HepG2 (cell line): ENCODE measurements around the gene PIK3CD. TPM values are rescaled to one million over a fixed set of nuclear protein-coding genes. Genes with fewer than 3 reads are reported as not detected.

Experiments
- ARNTL ChIP-seq: sonication (generic); formaldehyde crosslinking; IDR thresholded peaks from 2 replicates; pipeline ENCODE4 v1.4.0; 2020; ENCODE audit warnings: mild to moderate bottlenecking, missing genetic modification reagents
- GATA4 ChIP-seq: sonication (generic); IDR thresholded peaks from 2 replicates; pipeline ENCODE4 v1.6.1; 2016; ENCODE audit warnings: antibody characterized with exemption, low read depth, borderline replicate concordance
- HMGA1 ChIP-seq: sonication (generic); formaldehyde crosslinking; conservative IDR thresholded peaks from 2 replicates; pipeline ENCODE4 v1.4.0; 2020; ENCODE audit warnings: missing genetic modification reagents
- KDM3A ChIP-seq: IDR thresholded peaks from 2 replicates; pipeline ENCODE4 v1.6.1; 2018; ENCODE audit warnings: low read depth, missing compliant biosample characterization
- KMT2B ChIP-seq: IDR thresholded peaks from 2 replicates; pipeline ENCODE4 v1.6.1; 2016; ENCODE audit warnings: missing genetic modification reagents, missing compliant biosample characterization
- MTF2 ChIP-seq: sonication (generic); formaldehyde crosslinking; IDR thresholded peaks from 2 replicates; pipeline ENCODE4 v1.5.0; 2020; ENCODE audit warnings: missing genetic modification reagents, borderline replicate concordance
- POLR2G ChIP-seq: fragments of 200-400 bp; formaldehyde crosslinking; IDR thresholded peaks from 2 replicates; pipeline ENCODE4 v1.6.1; 2018; ENCODE audit warnings: mild to moderate bottlenecking, low read depth, low read length, moderate library complexity
- SAFB2 ChIP-seq: sonication (generic); formaldehyde crosslinking; IDR thresholded peaks from 2 replicates; pipeline ENCODE4 v1.5.1; 2020; ENCODE audit warnings: missing genetic modification reagents, low read depth, mild to moderate bottlenecking, borderline replicate concordance
- SKI ChIP-seq: fragments of 450-650 bp; IDR thresholded peaks from one replicate; pipeline ENCODE4 v1.6.1; 2018; ENCODE audit warnings: mild to moderate bottlenecking; ENCODE audit not compliant: partially characterized antibody
- SMC3 ChIP-seq: IDR thresholded peaks from 2 replicates; pipeline ENCODE4 v1.6.1; 2011; ENCODE audit warnings: low read length, improper control_type of control experiment
- ZKSCAN1 ChIP-seq: fragments of 150-350 bp; IDR thresholded peaks from 2 replicates; pipeline ENCODE4 v1.6.1; 2014; ENCODE audit warnings: low read length
- ZNF33A ChIP-seq: sonication (generic); formaldehyde crosslinking; IDR thresholded peaks from 2 replicates; pipeline ENCODE4 v1.5.1; 2020; ENCODE audit warnings: missing genetic modification reagents, mild to moderate bottlenecking, moderate library complexity, borderline replicate concordance
- ZNF382 ChIP-seq: sonication (generic); formaldehyde crosslinking; IDR thresholded peaks from 2 replicates; pipeline ENCODE4 v1.5.0; 2020; ENCODE audit warnings: missing genetic modification reagents, mild to moderate bottlenecking, borderline replicate concordance
- ZNF446 ChIP-seq: sonication (generic); formaldehyde crosslinking; IDR thresholded peaks from 2 replicates; pipeline ENCODE4 v1.5.0; 2020; ENCODE audit warnings: mild to moderate bottlenecking, missing genetic modification reagents
- ZNF780A ChIP-seq: sonication (generic); formaldehyde crosslinking; IDR thresholded peaks from 2 replicates; pipeline ENCODE4 v1.8.0; 2022; ENCODE audit warnings: mild to moderate bottlenecking, missing genetic modification reagents, moderate library complexity
- polyA plus RNA-seq, 8 experiments: library from polyadenylated mRNA; depleted of rRNA in 3 of 8; stranded (reverse) in 7 of 8; unstranded in 1 of 8; fragments of >200 nt; fragmentation: Illumina TruSeq in 4 of 8; extraction: Trizol in 4 of 8; gene quantifications; 2 replicates each; pipeline versions ENCODE4 v1.2.1 to v1.2.3, GENCODE V29; 2011 to 2016; ENCODE audit warnings: low read depth in 4 of 8, missing spikeins in 1 of 8, mixed read lengths in 1 of 8; ENCODE audit not compliant: insufficient read depth in 1 of 8
- total RNA-seq, 5 experiments: library from RNA; depleted of rRNA; stranded (reverse); fragments of >200 nt; fragmentation: Illumina TruSeq; extraction: Trizol; gene quantifications; 2 replicates each; pipeline ENCODE4 v1.2.3, GENCODE V29; 2016; ENCODE audit warnings: low read depth in 1 of 5
- TF ChIP-seq, protein P1 (sequence below): sonication (generic); formaldehyde crosslinking; conservative IDR thresholded peaks from 2 replicates; pipeline ENCODE4 v1.8.0; 2022; ENCODE audit warnings: mild to moderate bottlenecking, moderate library complexity, missing genetic modification reagents
- TF ChIP-seq, protein P2 (sequence below): sonication (generic); formaldehyde crosslinking; IDR thresholded peaks from 2 replicates; pipeline ENCODE4 v1.5.0; 2020; ENCODE audit warnings: missing genetic modification reagents
- TF ChIP-seq, protein P3 (sequence below): sonication (generic); formaldehyde crosslinking; IDR thresholded peaks from 2 replicates; pipeline ENCODE4 v1.8.1; 2023; ENCODE audit warnings: mild to moderate bottlenecking, missing genetic modification reagents
- TF ChIP-seq, protein P4 (sequence below): sonication (generic); formaldehyde crosslinking; IDR thresholded peaks from 2 replicates; pipeline ENCODE4 v1.4.0; 2020; ENCODE audit warnings: mild to moderate bottlenecking, missing genetic modification reagents
- TF ChIP-seq, protein P5 (sequence below): sonication (generic); formaldehyde crosslinking; IDR thresholded peaks from 2 replicates; pipeline ENCODE4; 2020; ENCODE audit warnings: missing genetic modification reagents, mild to moderate bottlenecking, borderline replicate concordance

The PIK3CD gene
- total and polyA plus RNA-seq, 2 of the 13 experiments (the other 11 are each of a cell fraction or from before 2014, with no cell fraction given), result 7.1 to 10.0 TPM

DNA sequence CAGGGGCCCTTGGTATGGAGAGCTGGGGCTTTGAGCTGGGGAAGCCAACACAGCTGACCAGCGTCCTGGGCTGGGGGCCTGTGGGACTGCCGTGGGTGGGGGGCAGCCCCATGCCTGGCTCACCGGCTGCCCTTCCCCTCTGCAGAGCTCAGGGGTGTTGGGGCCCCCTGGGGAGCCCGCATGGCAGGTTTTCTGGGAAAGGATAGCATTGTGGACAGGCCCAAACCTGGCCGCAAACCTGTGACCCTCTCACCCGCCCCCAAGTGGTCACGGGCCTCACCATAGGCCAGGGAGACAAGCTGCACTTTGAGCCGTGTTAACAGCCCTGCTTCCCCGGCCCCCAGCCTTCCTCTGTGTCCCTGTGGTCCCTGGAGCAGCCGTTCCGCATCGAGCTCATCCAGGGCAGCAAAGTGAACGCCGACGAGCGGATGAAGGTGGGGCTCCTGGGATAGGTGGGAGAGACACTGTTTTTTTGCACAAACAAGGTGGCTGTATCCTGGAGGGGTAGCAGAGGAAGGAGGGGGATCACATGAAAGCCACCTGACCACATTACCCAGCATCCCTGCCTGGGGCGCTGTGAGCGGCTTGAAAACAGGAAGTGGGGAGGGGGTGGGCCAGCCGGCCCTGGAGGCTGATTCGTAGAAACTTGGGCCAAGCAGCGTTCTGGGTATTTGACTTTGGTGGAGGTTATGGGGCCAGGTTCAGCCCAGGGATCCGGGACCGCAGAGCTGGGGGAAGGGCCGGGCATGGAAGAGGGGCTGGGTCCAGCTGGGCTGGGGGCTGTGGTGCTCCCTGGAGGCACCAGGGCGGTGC, 65.9 kb downstream of the PIK3CD start (continued):
- TF ChIP-seq, protein P1, sequence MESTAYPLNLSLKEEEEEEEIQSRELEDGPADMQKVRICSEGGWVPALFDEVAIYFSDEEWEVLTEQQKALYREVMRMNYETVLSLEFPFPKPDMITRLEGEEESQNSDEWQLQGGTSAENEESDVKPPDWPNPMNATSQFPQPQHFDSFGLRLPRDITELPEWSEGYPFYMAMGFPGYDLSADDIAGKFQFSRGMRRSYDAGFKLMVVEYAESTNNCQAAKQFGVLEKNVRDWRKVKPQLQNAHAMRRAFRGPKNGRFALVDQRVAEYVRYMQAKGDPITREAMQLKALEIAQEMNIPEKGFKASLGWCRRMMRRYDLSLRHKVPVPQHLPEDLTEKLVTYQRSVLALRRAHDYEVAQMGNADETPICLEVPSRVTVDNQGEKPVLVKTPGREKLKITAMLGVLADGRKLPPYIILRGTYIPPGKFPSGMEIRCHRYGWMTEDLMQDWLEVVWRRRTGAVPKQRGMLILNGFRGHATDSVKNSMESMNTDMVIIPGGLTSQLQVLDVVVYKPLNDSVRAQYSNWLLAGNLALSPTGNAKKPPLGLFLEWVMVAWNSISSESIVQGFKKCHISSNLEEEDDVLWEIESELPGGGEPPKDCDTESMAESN (CRISPR knock-in tag), result peak; percentile 86
- TF ChIP-seq, protein P2, sequence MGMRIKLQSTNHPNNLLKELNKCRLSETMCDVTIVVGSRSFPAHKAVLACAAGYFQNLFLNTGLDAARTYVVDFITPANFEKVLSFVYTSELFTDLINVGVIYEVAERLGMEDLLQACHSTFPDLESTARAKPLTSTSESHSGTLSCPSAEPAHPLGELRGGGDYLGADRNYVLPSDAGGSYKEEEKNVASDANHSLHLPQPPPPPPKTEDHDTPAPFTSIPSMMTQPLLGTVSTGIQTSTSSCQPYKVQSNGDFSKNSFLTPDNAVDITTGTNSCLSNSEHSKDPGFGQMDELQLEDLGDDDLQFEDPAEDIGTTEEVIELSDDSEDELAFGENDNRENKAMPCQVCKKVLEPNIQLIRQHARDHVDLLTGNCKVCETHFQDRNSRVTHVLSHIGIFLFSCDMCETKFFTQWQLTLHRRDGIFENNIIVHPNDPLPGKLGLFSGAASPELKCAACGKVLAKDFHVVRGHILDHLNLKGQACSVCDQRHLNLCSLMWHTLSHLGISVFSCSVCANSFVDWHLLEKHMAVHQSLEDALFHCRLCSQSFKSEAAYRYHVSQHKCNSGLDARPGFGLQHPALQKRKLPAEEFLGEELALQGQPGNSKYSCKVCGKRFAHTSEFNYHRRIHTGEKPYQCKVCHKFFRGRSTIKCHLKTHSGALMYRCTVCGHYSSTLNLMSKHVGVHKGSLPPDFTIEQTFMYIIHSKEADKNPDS (CRISPR knock-in tag), result no peak
- TF ChIP-seq SKI (no peak), GATA4 (0 out of 2 replicates have a peak, but pooled peaks have one; percentile 51), POLR2G (peak; percentile 93), ZNF33A (CRISPR knock-in tag) (0 out of 2 replicates have a peak, but pooled peaks have one; percentile 68), SMC3 (0 out of 2 replicates have a peak, but pooled peaks have one; percentile 1), KMT2B (CRISPR knock-in tag) (peak; percentile 55), MTF2 (CRISPR knock-in tag) (no peak), ARNTL (CRISPR knock-in tag) (peak; percentile 84; the same call in 1 of the 2 replicates), ZKSCAN1 (no peak), ZNF446 (CRISPR knock-in tag) (no peak), SAFB2 (CRISPR knock-in tag) (no peak; the same call in 1 of the 2 replicates), ZNF382 (CRISPR knock-in tag) (no peak), ZNF780A (no peak), HMGA1 (no peak), KDM3A (CRISPR knock-in tag) (no peak; the same call in 1 of the 2 replicates)
- TF ChIP-seq, protein P3, sequence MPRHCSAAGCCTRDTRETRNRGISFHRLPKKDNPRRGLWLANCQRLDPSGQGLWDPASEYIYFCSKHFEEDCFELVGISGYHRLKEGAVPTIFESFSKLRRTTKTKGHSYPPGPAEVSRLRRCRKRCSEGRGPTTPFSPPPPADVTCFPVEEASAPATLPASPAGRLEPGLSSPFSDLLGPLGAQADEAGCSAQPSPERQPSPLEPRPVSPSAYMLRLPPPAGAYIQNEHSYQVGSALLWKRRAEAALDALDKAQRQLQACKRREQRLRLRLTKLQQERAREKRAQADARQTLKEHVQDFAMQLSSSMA (CRISPR knock-in tag), result 0 out of 2 replicates have a peak, but pooled peaks have one; percentile 18
- TF ChIP-seq, protein P4, sequence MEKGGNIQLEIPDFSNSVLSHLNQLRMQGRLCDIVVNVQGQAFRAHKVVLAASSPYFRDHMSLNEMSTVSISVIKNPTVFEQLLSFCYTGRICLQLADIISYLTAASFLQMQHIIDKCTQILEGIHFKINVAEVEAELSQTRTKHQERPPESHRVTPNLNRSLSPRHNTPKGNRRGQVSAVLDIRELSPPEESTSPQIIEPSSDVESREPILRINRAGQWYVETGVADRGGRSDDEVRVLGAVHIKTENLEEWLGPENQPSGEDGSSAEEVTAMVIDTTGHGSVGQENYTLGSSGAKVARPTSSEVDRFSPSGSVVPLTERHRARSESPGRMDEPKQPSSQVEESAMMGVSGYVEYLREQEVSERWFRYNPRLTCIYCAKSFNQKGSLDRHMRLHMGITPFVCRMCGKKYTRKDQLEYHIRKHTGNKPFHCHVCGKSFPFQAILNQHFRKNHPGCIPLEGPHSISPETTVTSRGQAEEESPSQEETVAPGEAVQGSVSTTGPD (CRISPR knock-in tag), result peak; percentile 22; the same call in 1 of the 2 replicates
- TF ChIP-seq, protein P5, sequence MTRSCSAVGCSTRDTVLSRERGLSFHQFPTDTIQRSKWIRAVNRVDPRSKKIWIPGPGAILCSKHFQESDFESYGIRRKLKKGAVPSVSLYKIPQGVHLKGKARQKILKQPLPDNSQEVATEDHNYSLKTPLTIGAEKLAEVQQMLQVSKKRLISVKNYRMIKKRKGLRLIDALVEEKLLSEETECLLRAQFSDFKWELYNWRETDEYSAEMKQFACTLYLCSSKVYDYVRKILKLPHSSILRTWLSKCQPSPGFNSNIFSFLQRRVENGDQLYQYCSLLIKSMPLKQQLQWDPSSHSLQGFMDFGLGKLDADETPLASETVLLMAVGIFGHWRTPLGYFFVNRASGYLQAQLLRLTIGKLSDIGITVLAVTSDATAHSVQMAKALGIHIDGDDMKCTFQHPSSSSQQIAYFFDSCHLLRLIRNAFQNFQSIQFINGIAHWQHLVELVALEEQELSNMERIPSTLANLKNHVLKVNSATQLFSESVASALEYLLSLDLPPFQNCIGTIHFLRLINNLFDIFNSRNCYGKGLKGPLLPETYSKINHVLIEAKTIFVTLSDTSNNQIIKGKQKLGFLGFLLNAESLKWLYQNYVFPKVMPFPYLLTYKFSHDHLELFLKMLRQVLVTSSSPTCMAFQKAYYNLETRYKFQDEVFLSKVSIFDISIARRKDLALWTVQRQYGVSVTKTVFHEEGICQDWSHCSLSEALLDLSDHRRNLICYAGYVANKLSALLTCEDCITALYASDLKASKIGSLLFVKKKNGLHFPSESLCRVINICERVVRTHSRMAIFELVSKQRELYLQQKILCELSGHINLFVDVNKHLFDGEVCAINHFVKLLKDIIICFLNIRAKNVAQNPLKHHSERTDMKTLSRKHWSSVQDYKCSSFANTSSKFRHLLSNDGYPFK (CRISPR knock-in tag), result peak; percentile 68; the same call in 1 of the 2 replicates
